ENCODE results near the gene TESPA1.

Gene TESPA1

DNA sequence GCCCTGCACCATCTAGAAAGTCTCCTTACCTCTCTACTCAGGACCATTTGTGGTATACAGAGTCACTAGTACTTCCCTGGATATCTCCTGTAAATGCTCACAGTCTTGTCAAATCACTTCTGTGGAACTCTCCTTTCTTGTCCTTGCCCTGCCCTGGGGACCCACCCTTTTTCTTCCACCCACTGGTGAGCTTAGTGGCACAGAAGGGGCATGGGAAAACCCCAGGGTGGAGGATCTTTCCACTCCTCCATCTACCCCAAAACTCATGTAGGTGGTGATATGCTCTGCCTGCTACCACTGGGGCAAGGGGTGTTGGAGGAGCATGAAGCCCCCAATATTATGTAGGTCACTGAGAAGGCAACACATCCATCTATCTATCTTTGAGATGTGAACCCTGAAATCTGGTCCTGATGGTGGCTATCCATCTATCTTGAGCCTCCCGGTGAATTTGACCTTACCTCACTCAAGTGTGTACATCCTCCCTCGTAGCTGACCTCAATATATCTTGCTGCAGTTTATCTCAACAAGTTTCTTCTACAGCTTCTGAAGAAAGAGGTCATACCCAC is 943 bp downstream of the TESPA1 start:
- DNase-seq = no peak

GRCh38 chr12:54981796-54982195 is 2.8 kb downstream of the TESPA1 start:
- no peak for DNase-seq

DNA sequence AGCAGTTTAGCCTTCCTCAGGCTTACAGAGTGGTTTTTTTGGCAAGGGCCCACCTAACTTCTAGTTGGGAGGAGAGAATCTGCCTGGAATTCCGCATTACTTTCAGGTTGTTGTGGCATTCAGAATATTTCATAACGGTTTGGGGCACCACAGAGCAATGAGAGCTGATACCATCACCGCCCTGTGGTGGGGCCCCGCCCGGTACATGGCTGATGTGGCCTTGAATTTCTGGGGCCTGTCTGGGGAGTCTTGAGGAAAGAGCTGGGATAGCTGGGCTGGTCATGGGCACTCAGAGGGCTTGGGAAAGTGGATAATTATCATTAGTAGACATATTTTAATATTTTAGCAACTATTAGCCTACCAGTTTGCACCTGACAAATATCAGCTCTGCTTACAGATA is 4.2 kb downstream of the TESPA1 start:
- DNase-seq = no peak

GRCh38 chr12:54977857-54978256 is 6.7 kb downstream of the TESPA1 start:
- no peak for DNase-seq

- no peak for DNase-seq
These were observed 7.4 kb downstream of the TESPA1 start for GRCh38 chr12:54977155-54977554.

DNA sequence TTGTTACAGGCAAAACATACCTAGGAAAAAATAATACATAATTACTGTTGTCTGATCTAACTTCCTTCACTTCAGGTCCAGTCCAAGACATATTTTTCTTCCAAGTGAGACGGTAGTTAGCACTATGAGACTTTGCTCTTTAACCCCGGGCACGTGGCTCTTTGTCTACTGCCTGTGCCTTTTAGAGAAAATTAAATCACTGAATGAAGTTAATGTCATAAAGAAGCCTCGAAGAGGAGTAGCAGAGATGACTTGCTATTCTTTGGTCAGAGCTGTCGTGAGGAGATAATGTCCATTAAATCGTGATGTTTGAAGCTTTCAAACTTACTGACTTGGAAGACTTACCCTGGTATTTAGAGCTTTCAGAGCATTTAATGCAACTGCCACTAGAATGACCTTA is 8.7 kb downstream of the TESPA1 start:
- no peak for DNase-seq

GRCh38 chr12:54975272-54975671 is 9.3 kb downstream of the TESPA1 start:
- DNase-seq = no peak

DNA sequence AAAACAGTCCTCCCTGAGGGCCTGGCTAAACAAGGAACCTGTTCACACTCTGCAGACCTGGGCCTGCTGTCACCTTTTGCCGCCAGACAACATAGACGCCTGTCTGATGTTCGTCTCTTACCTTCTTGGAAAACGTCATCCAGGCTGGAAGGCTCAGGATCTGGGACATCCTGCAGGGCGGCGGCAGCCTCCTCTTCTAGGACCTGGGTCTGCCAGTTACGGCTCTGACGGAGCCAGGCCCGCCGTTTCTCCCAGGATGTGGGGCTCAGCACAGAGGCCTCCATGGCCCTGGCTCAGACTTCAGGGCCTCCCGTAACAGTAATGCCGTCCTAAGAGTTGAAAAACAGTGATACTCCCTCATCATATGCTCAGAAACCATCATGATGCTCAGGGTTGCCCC is 10.3 kb downstream of the TESPA1 start:
- no peak for DNase-seq

DNA sequence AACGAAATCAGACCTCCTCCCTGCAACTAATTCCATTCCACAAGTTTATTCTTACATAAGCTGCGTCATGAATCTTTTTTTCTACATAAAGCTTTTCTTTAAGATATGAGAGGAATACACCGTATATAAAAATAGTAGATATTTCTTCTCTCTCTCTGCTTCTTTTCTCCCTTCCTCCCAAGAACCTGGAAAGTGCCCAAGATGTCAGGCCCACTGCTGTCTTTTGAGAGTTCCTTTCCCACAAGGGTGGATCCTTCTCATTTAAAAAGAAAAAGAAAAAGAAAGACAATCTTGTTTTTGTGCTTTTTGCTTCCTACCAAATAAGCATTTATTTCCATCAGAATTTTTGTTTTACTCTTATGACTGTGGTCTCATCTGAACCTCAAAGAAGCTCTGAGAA is 11.0 kb downstream of the TESPA1 start:
- no peak for DNase-seq

DNA sequence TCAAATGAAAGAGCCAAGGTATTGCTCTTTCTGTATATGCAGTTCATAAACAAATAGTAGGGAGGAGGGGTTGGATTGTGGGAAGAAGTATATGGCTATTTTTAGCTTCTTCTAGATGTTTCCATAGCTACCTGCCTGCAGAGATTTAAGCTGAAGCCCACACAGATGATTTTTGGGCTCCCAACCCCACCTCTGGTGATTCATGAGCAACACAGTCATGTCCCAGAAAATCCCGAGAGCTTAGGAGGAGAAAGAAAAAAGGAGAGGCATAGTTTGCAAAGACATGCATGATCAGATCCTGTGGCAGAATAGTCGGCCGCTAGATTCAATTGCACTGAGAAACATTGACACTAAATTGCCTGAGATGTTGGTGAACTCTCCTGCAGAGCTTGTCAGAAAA is 13.8 kb downstream of the TESPA1 start:
- no peak for DNase-seq

- no peak for DNase-seq
These were observed 16.3 kb downstream of the TESPA1 start for GRCh38 chr12:54968181-54968730.

DNA sequence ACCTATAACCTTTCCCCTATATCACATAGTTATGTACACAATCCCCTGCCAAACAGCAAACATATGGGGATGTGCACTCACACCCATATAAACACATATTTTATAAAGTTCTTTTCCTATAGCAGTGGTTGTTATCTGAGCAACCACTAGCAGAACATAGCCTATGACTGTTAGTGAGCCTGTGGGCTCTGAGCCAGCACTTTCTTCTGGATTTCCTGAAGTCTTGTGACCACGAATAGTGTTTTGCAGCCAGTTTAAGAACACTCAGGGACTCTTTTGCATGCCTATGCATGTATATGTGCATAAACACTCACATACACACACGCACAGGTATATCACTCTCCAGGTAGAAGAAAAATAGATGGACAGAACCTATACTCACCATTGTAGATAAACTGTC is 17.1 kb downstream of the TESPA1 start:
- DNase-seq = no peak

DNA sequence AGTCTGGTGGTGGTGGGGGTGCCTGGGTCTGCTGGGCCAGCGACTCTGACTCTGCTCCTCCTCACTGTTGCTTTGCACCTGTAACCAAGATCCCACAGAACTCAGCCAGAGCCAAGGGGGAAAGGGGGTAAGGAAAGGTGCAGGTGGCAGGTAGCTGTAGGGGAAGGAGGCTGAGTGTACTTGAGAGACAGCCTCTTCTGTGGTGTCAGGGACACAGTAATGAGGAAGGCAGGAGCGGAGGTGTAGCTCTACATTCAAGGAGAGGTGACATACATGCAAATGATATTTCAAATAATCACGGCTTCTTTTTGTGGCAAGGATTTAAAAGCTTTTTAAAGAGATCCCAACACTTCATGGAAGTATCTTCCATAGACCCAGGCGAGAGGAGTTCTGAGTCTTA is 23.4 kb downstream of the TESPA1 start:
- DNase-seq = no peak

- no peak for DNase-seq
These were observed 25.1 kb downstream of the TESPA1 start for GRCh38 chr12:54959291-54960018.

DNA sequence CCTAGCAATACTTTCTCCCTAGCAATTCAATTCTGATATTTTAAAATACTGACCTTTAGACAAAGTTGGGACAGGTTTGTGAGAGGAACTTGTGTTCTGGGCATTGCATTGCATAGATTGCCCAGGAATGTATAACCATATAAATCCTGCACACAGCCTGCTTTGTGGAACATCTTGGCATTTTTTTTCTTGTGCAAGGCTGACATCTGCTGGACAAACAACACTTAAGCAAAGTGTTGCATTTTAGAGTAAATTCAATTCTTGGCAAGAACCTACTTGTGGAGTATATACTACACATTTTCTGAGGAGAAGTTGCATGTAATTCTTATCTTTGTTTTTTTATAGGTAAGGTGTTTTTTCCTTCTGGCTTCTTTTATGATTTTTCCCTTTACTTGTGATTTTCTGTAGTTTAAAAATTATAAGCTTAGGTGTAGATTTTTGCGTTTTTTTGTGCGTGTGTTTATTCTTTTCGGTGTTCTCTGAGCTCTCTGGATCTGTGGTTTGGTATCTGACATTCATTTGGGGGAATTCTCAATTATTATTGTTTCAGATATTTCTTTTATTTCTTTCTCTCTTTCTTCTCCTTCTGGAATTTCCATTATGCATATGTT is 26.4 kb downstream of the TESPA1 start:
- peak; percentile 15 for DNase-seq

DNA sequence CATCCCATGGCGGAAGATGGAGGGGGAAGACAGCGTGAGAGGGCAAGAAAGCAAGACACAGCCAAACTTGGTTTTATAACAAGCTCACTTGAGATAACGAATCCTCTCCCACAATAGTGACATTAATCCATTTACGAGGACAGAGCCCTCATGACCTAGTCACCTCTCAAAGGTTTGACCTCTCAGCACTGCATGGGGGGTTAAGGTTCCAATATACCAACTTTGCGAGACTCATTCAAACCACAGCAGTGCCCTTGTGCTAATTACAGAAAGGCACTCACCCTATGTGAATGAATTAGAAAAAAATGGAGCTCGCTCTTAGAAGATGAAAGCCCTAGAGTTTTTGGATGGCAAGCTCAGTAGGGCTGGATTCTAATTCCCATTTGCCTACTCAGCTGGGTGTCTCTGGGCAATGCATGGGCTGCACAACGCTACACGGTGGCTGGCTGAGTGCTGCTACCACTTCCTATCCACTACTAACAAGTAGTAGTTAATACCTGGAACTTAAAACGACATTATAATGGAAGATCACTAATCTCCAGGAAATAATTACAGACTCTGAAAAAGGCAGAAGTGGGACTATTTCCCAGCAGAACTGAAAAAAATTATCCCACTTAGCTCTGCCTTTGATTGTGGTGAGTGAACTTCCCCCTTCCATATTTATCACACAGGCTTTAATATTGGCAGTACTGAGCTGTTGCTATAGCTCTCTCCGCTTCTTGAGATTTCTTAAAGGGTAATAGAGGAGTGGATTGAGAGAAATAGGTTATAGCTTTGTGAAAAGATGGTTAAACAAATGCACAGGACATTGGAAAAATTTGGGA is 27.5 kb downstream of the TESPA1 start:
- DNase-seq = no peak

DNA sequence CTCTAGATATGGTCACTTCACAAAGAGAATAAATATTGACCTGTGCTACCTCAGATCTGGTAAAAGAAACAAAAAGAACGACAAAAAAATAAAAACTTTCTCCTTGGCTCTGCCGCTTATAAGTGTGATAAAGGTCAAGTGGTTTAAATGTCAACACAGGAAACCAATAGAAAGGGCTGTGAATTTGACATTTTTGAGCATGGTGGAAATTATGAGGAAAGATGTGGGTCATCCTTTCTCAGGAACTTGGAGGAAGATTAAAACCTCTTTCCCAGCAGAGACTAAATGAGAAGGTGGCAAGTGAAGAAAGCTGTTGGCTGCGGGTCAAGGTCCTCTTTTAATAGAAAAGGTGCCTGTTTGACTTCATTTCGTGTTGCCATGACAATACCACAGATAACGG is 28.2 kb downstream of the TESPA1 start:
- no peak for DNase-seq

GRCh38 chr12:54954801-54955200 is 29.8 kb downstream of the TESPA1 start:
- DNase-seq = no peak

DNA sequence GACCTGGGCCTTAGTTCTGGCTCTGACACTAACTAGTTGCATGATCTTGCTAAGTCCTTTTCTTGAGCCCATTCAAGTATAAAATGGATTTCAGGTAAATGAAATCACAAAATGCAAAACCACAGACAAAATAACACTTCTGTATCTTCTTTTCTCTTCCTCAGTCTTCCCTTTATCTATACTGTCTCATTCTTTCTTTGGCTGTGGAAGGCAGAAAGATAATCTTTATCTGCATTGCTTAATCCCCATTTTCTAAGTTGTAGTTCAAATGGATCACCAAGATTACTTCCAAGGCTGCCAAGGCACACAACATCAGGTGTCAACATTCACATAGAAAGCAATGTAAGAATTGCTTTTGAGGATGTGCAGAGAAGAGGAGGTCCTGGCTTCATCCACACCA is 30.3 kb downstream of the TESPA1 start:
- DNase-seq = no peak

DNA sequence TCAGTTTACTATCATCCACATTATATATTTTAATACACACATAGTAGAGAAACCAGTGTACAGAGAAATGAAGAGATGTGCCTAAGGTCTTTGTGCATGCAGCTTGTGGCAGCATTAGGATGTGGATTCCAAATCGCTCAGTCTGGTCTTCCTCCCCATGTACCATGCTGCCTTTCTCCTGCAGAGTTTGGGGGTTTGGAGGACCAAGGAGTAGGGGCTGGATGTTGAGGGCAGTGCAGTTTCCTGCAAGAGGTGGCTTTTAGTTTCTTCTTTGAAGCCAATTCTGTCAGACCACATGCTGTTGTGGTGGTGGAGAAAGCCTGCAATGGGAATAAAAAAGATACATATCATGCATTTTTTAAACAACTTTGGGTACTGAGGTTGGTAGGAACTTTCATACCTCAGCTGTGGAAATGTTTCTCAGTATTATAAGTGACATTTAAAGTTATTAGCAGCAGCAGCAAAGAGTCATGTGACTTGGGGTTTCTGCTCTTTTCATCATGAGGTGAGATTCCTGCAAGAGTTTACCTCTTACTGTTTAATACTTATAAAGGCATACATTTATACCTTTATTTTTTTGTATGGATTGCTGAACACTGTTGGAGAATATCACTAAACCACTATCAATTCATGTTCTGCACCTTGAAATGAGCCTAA is 34.4 kb downstream of the TESPA1 start:
- no peak for DNase-seq

DNA sequence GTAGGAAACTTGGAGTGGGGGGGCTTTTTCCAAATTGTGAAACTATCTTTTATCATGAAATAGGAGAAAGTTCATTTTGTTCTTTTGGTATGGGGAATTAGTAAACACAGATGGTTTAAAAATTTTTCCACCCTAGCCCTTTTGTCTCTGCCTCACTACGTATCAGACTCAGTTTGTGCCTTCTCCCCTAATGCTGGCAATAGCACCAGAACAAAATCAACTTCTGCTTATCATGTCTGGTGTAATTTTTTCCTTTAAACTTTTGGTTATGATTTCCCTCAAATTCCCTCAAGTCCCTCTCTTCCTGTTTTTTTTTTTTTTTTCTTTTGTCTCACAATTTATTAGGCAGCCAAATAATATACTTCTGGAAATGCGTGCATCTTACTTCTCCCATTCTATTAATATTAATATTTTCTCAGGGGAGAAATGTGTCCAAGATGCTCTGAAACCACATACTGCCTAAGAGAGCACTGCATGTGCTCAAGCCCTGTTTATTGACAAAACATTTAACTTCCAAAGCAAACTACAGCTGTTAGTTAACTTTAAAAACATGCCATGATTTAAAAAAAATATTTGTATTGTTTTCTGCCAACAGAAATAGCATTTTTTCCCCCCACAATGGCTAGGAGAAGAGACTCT is 35.4 kb downstream of the TESPA1 start:
- DNase-seq = no peak

DNA sequence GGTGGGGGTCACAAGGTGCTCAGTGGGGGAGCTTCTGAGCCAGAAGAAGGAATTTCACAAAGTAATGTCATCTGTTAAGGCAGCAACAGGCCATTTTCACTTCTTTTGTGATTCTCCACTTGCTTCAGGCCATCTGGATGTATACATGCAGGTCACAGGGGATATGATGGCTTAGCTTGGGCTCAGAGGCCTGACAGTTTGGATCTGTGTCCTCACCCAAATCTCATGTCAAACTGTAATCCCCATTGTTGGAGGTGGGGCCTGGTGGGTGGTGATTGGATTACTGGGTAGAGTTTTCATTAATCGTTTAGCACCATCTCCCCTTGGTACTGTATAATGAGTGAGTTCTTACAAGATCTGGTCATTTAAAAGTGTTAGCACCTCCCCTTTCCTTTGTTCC is 36.4 kb downstream of the TESPA1 start:
- DNase-seq = no peak

All from NCI-H1436 treated with DMSO at 0.1 percent for 48 hours (cell line).